Astrocyte (in vitro differentiated cells and primary cell): ENCODE data around the gene PLK2. TPM values are rescaled to one million over a fixed set of nuclear protein-coding genes. Genes with fewer than 3 reads are reported as not detected.
A peak's percentile ranks its signal among the peaks of the same experiment; 100 is the strongest.

ENCODE experiments used
- DNase-seq: peaks from one replicate; pipeline ENCODE4 v3.0.0-alpha.2; 2010; ENCODE audit warnings: low read depth
- FAIRE-seq: peaks from 2 replicates; lab custom pipeline; 2011; peaks lifted over from hg19 to GRCh38; lab: Jason Lieb, UNC
- H2AFZ ChIP-seq: 2 replicates; pipeline ENCODE4 v1.6.0; 2012; ENCODE audit warnings: low read depth, low read length, inconsistent platforms
- H3K27ac ChIP-seq: 2 replicates; pipeline ENCODE4 v1.5.1; 2011; ENCODE audit warnings: low read depth, low read length, inconsistent platforms
- H3K27me3 ChIP-seq: 2 replicates; pipeline ENCODE4 v1.6.0; 2011; ENCODE audit warnings: low read length, inconsistent platforms; ENCODE audit not compliant: insufficient read depth
- H3K36me3 ChIP-seq: 2 replicates; pipeline ENCODE4 v1.5.1; 2011; ENCODE audit warnings: low read length, inconsistent platforms; ENCODE audit not compliant: insufficient read depth
- H3K4me1 ChIP-seq: 2 replicates; pipeline ENCODE4 v1.5.1; 2011; ENCODE audit warnings: low read length, inconsistent platforms; ENCODE audit not compliant: insufficient read depth
- H3K4me2 ChIP-seq: 2 replicates; pipeline ENCODE4 v1.6.0; 2012; ENCODE audit warnings: low read length, inconsistent platforms
- H3K4me3 ChIP-seq: 2 replicates; pipeline ENCODE4 v1.5.1; 2011; ENCODE audit warnings: low read depth, mild to moderate bottlenecking, low read length, inconsistent platforms; ENCODE audit not compliant: insufficient read depth
- H3K79me2 ChIP-seq: 2 replicates; pipeline ENCODE4 v1.6.0; 2012; ENCODE audit warnings: mild to moderate bottlenecking, low read length, inconsistent platforms; ENCODE audit not compliant: insufficient read depth
- H3K9ac ChIP-seq: 2 replicates; pipeline ENCODE4 v1.6.0; 2012; ENCODE audit warnings: mild to moderate bottlenecking, low read length, inconsistent platforms
- H3K9me3 ChIP-seq: 2 replicates; pipeline ENCODE4 v1.5.1; 2012; ENCODE audit warnings: low read depth, mild to moderate bottlenecking, low read length, inconsistent platforms; ENCODE audit not compliant: insufficient read depth
- H4K20me1 ChIP-seq: 2 replicates; pipeline ENCODE4 v1.6.0; 2012; ENCODE audit warnings: low read length, inconsistent platforms; ENCODE audit not compliant: insufficient read depth
- H3K27ac Mint-ChIP-seq: one replicate; pipeline ENCODE4 v1.8.0; 2021; ENCODE audit warnings: mild to moderate bottlenecking, mixed read lengths; ENCODE audit not compliant: unreplicated experiment
- H3K27me3 Mint-ChIP-seq: one replicate; pipeline ENCODE4 v1.8.0; 2021; ENCODE audit warnings: low read depth, mixed read lengths; ENCODE audit not compliant: unreplicated experiment
- H3K36me3 Mint-ChIP-seq: one replicate; pipeline ENCODE4 v1.8.0; 2021; ENCODE audit warnings: low read depth, mixed read lengths; ENCODE audit not compliant: unreplicated experiment
- H3K4me1 Mint-ChIP-seq: one replicate; pipeline ENCODE4 v1.8.0; 2021; ENCODE audit warnings: low read depth, mixed read lengths; ENCODE audit not compliant: unreplicated experiment
- H3K4me3 Mint-ChIP-seq: one replicate; pipeline ENCODE4 v1.8.0; 2021; ENCODE audit warnings: mild to moderate bottlenecking, moderate library complexity, mixed read lengths; ENCODE audit not compliant: unreplicated experiment
- H3K9me3 Mint-ChIP-seq: one replicate; pipeline ENCODE4 v1.8.0; 2021; ENCODE audit warnings: mild to moderate bottlenecking, mixed read lengths; ENCODE audit not compliant: unreplicated experiment
- CTCF ChIP-seq: IDR thresholded peaks from 2 replicates; pipeline ENCODE4 v1.5.1; 2011; ENCODE audit warnings: low read depth, mild to moderate bottlenecking, inconsistent platforms, low read length, moderate library complexity; ENCODE audit not compliant: insufficient read depth
- EZH2 ChIP-seq: IDR thresholded peaks from 2 replicates; pipeline ENCODE4 v1.6.1; 2012; ENCODE audit warnings: mild to moderate bottlenecking, low read length, inconsistent platforms; ENCODE audit not compliant: insufficient read depth
- total RNA-seq: library from RNA; stranded (reverse); gene quantifications from 2 replicates; pipeline ENCODE4 v1.2.1, GENCODE V29; 2021

The PLK2 gene
- total RNA-seq, 1 donor from 2014 or later, result 368 TPM

DNA sequence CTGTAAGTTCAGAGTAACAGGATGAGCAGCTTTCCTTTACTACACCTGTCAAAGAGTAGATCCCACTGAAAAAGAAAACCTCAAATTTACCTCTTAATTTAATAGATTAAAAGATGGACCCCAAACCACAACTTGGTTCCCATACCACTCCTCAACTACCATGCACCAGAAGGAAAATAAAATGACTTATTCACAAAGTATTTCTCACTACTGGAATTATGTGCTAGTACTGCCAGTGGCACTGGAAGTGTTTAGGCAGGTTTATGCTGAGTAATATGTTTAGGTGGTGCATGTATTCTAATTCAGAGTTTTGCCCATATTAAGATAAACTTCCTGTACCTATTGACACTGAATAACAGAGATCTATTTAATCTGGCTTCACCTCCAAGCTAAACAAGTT, 6.6 kb downstream of the PLK2 start:
- Histone ChIP-seq H3K9me3 (no peaks in the 10 kb centered on the region), H2AFZ (no peak overlapping the region), H3K27me3 (no peaks in the 10 kb centered on the region), H3K9ac (peak overlapping the region; percentile 99), H3K27ac (peak overlapping the region; percentile 32), H3K36me3 (peaks cover 56% of the 10 kb centered on the region), H4K20me1 (peaks cover 59% of the 10 kb centered on the region), H3K4me1 (peaks cover 14% of the 10 kb centered on the region), H3K4me3 (peak overlapping the region; percentile 97), H3K4me2 (peak overlapping the region; percentile 90), H3K79me2 (peaks cover 56% of the 10 kb centered on the region)
- H3K36me3 Mint-ChIP-seq, result peaks cover 43% of the 10 kb centered on the region
- no peaks in the 10 kb centered on the region for H3K27me3 Mint-ChIP-seq
- peaks cover 2% of the 10 kb centered on the region for H3K9me3 Mint-ChIP-seq
- peaks cover 34% of the 10 kb centered on the region for H3K4me1 Mint-ChIP-seq
- no peak for DNase-seq
- FAIRE-seq, result no peak
- peak overlapping the region; percentile 50 for H3K27ac Mint-ChIP-seq
- TF ChIP-seq EZH2, result no peak
- no peak for TF ChIP-seq CTCF
- H3K4me3 Mint-ChIP-seq, result peak overlapping the region; percentile 97

DNA sequence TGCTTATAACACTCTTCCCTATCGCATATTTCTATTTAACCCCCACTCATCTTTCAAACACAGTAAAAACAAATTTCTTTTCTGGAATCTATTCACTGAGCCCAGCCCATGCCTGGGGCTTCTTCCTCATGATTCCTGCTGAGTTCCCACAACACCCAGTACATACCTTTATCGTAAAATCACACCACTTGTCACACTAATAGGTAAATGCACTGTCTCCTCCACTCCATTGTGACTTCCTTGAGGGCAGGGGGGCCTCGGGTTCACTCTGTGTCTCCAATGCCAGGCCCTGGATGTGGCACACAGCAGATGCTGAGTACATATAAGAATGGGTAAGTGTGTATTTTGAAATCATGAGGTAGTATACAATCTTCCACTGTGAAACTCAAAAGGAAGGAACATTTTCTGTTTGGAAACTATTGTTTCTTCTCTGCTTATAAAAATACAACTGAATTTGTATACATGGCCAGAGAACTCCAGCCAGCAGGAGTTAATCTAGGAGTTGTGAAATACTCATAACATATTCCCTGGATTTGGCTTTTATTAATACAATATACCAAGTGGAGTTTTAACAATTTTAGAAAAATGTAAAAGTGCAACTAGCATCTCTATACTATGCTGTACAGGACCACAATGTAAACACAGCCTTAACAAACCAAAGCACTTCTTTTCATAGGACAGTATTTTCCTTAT, 7.2 kb downstream of the PLK2 start:
- Mint-ChIP-seq H3K36me3 (peaks cover 38% of the 10 kb centered on the region), H3K27ac (peak overlapping the region; percentile 50), H3K4me3 (peak overlapping the region; percentile 97), H3K9me3 (peaks cover 2% of the 10 kb centered on the region), H3K27me3 (no peaks in the 10 kb centered on the region), H3K4me1 (peaks cover 34% of the 10 kb centered on the region)
- TF ChIP-seq EZH2 (no peak), CTCF (no peak)
- Histone ChIP-seq H3K4me1 (peaks cover 14% of the 10 kb centered on the region), H3K9me3 (no peaks in the 10 kb centered on the region), H3K4me3 (peak overlapping the region; percentile 97), H3K36me3 (peaks cover 50% of the 10 kb centered on the region), H3K79me2 (peaks cover 50% of the 10 kb centered on the region), H3K27ac (peak overlapping the region; percentile 32), H3K27me3 (no peaks in the 10 kb centered on the region), H4K20me1 (peaks cover 53% of the 10 kb centered on the region), H3K4me2 (peak overlapping the region; percentile 90), H3K9ac (peak overlapping the region; percentile 99), H2AFZ (no peak overlapping the region)
- DNase-seq (no peak), FAIRE-seq (no peak)
